NCI-H460 (cell line): ENCODE data around the gene IL2RA. TPM values are rescaled to one million over a fixed set of nuclear protein-coding genes. Genes with fewer than 3 reads are reported as not detected.
"Not testable (repeated sequence)": the region's sequence is repeated elsewhere in the genome, so short reads cannot be mapped to it uniquely, and the experiment has no call there.

ENCODE experiments used
- DNase-seq: peaks from one replicate; pipeline ENCODE4 v3.0.0-alpha.2; 2016; ENCODE audit warnings: low read depth; ENCODE audit errors: extremely low read depth
- total RNA-seq: library from RNA; depleted of rRNA; stranded (reverse); fragments of >200 nt; shearing (Covaris generic); gene quantifications from 2 replicates; pipeline ENCODE4 v1.2.3, GENCODE V29; 2014

The IL2RA gene
- total RNA-seq, 1 experiment from 2014 or later: not detected

GRCh38 chr10:6083523-6084475, 21.6 kb upstream of the IL2RA start:
- no peak for DNase-seq

- DNase-seq: no peak
These were observed 20.6 kb upstream of the IL2RA start for GRCh38 chr10:6082496-6083395.

- no peak for DNase-seq
These were observed 18.3 kb upstream of the IL2RA start for GRCh38 chr10:6080417-6080973.

GRCh38 chr10:6079044-6079443, 16.9 kb upstream of the IL2RA start:
- no peak for DNase-seq

GRCh38 chr10:6077071-6077675, 15.0 kb upstream of the IL2RA start:
- DNase-seq: no peak

- DNase-seq: no peak
These were observed 12.5 kb upstream of the IL2RA start for GRCh38 chr10:6074489-6075301.

DNA sequence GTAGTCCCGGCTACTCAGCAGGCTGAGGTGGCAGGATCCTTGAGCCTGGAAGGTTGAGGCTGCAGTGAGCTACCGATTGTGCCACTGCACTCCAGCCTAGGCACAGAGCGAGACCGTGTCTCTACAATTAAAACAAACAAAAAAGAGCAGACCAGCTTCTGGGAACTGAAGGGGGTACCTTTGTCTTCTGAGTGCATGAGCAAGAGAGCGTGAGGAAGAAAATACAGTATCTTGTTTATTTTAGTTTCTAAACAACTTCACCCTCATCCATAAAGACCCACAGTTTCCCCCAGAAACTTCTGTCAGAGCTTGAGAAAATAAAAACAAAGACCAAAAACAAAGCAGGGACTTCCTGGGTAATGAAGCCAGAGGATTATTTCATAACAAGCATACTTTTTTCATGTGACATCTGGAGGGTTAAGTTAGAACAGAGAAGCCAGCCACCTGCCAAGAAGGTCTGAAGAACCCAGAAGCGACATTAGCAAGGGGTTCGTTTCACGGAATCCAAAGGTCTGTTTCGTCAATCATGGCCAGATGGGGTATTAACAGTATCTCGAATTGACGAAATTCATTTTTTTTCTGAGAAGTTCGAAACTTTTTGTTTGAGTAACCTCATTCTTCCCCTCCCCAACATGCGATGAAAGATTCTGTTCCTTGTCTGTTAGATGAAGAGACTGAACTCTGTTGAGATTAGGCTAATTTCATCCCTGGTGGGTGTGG, 10.2 kb upstream of the IL2RA start:
- no peak for DNase-seq

DNA sequence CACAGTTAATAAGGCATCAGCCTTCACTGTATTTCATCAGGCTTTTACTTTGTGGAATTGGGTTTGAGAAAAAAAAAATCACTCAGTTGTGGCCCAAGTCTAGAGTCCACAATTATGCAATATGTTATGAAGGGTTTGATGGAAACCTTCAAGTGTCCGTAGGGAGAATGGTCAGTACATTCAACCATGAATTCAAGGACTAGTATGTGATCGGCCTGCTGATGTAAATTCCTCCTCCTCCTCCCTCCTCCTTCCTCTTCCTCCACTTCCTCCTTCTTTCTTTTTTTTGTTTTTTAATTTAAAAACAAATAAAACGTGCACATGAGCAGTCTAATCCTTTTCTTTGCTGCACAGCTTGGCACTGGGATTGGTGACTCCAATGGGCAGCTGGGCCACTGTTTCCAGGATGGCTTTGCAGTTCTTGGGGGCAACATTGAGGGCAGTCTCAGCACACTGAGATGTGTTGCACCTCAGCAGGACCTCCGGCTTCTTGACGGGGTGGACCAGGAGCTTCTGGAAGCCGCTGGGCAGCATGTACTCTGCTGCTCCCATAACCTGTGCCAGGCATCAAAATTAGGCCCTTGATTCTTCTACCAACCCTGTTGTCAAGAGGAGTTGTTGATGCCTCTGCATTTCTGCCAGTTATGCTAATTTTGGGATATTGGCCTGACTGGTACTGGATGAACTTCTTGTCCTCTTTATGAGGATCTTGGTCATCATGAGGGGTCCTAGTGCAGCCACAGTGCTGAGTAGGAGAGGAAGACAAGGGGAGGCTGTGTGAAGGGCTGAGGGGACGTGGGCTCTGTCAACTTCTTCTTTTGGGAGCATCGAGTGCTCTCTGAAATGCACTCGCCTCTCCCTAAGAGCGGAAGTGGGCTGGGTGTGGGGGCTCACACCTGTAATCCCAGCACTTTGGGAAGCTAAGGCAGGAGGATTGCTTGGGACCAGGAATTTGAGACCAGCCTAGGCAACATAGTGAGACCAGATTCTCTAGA, 9.3 kb upstream of the IL2RA start:
- DNase-seq: no peak

- no peak for DNase-seq
These were observed 8.5 kb upstream of the IL2RA start for GRCh38 chr10:6070660-6071059.

- no peak for DNase-seq
These were observed 7.1 kb upstream of the IL2RA start for GRCh38 chr10:6069081-6069931.

GRCh38 chr10:6068422-6068821, 6.3 kb upstream of the IL2RA start:
- DNase-seq: no peak

GRCh38 chr10:6068006-6068405, 5.8 kb upstream of the IL2RA start:
- DNase-seq: no peak

DNA sequence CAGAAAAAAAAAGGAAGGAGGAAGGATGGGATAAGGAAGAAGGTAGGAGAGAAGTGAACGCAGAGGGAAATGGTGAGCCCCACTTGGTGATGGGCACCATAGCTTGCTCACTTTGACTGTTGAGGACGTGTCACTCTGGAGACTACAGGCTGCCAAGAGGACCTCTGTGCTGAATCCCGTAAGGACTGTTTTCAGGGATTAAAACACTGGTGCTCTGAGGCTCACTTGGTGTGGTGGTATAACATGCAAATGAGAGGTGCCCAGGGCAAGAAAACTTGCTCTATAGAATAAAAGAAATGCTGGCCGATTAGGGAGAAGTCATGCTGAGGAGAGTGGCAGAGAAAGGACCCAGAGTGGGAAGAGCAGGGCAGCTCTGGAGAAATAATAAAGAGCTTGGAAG, 5.3 kb upstream of the IL2RA start:
- no peak for DNase-seq

DNA sequence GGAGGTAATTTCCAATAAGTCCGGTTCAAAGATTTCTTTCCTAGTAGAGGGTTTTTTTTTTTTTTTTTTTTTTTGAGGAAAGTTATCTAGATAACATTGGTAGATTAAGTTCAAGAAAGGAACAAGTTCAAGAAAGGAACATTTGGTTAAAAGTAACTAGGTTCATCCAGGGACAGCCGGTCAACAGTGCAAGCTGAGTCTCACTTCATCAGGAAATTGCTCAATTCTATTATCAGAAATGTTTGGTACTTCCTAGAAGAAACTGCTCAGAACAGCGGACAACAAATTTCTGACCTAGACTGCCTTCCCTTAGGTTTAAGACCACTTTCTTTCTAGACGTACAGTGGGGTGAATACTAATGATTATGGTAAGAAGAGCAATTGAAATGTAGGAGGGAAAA, 3.7 kb upstream of the IL2RA start:
- no peak for DNase-seq

- DNase-seq: no peak
These were observed 3.2 kb upstream of the IL2RA start for GRCh38 chr10:6065406-6065805.

DNA sequence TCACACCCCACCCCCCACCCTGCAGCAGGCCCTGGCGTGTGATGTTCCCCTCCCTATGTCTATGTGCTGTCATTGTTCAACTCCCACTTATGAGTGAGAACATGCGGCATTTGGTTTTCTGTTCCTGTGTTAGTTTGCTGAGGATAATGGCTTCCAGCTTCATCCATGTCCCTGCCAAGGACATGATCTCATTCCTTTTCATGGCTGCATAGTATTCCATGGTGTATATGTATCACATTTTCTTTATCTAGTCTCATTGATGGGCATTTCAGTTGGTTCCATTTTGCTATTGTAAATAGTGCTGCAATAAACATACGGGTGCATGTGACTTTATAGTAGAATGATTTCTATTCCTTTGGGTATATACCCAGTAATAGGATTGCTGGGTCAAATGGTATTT, 2.6 kb upstream of the IL2RA start:
- DNase-seq: not testable (repeated sequence)

DNA sequence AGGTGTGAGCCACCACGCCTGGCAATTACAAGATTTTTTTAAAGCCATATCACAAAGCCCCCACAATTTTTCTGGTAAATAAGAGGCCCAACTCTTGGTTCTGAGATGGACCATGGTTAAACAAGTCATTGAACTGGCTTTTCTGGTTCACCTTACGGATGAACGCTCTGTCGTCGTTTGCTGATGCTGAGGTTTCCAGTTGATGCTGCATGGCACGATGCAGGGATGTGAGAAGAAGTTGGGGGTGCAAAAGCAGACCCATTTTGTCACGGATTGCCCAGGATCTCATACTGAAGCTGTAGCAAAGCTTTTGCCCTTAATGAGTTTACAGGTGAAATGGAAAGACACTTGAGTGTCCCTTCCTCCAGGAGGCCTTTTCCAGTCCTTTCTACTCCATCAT, 2.0 kb upstream of the IL2RA start:
- no peak for DNase-seq
